BE2C (cell line): ENCODE data around the gene OR2A5.

Experiments
- DNase-seq: peaks from one replicate; pipeline ENCODE4 v3.0.0-alpha.2; 2020
- H3K27me3 ChIP-seq: fragments of 250-450 bp; sonication (Bioruptor Pico); 2 replicates; pipeline ENCODE4 v1.5.1; 2020; ENCODE audit warnings: mild to moderate bottlenecking
- H3K36me3 ChIP-seq: fragments of 250-450 bp; sonication (Bioruptor Pico); 2 replicates; pipeline ENCODE4 v1.5.1; 2020; ENCODE audit warnings: mild to moderate bottlenecking
- H3K4me1 ChIP-seq: fragments of 250-450 bp; sonication (Bioruptor Pico); 2 replicates; pipeline ENCODE4 v1.5.1; 2020
- H3K4me3 ChIP-seq: 2 replicates; pipeline ENCODE4 v1.5.1; 2011; ENCODE audit warnings: low read depth, low read length
- H3K9me3 ChIP-seq: fragments of 250-450 bp; sonication (Bioruptor Pico); 2 replicates; pipeline ENCODE4 v1.5.1; 2020
- CTCF ChIP-seq: IDR thresholded peaks from 2 replicates; pipeline ENCODE4 v1.5.1; 2012; ENCODE audit warnings: mild to moderate bottlenecking, low read depth, low read length

The OR2A5 gene

GRCh38 chr7:144090667-144091066 is 41.9 kb downstream of the OR2A5 start:
- Histone ChIP-seq H3K4me3 (no peak overlapping the region), H3K36me3 (no peaks in the 10 kb centered on the region), H3K9me3 (peaks cover 5% of the 10 kb centered on the region; the same call in 1 of the 2 replicates), H3K4me1 (no peaks in the 10 kb centered on the region), H3K27me3 (no peaks in the 10 kb centered on the region)
- DNase-seq = no peak
- no peak for TF ChIP-seq CTCF

- Histone ChIP-seq H3K9me3 (no peaks in the 10 kb centered on the region), H3K27me3 (no peaks in the 10 kb centered on the region), H3K36me3 (no peaks in the 10 kb centered on the region), H3K4me1 (no peaks in the 10 kb centered on the region), H3K4me3 (no peak overlapping the region)
- TF ChIP-seq CTCF = no peak
- no peak for DNase-seq
Measured at GRCh38 chr7:144098776-144099175, 50.0 kb downstream of the OR2A5 start.

GRCh38 chr7:144100607-144101006 is 51.9 kb downstream of the OR2A5 start:
- no peak for TF ChIP-seq CTCF
- Histone ChIP-seq H3K36me3 (no peaks in the 10 kb centered on the region), H3K9me3 (no peaks in the 10 kb centered on the region), H3K27me3 (no peaks in the 10 kb centered on the region), H3K4me1 (no peaks in the 10 kb centered on the region), H3K4me3 (no peak overlapping the region)
- no peak for DNase-seq

GRCh38 chr7:144102041-144102440 is 53.3 kb downstream of the OR2A5 start:
- no peaks in the 10 kb centered on the region for H3K9me3 ChIP-seq
- DNase-seq = no peak
- no peak for TF ChIP-seq CTCF
- H3K36me3 ChIP-seq = no peaks in the 10 kb centered on the region
- no peaks in the 10 kb centered on the region for H3K27me3 ChIP-seq
- H3K4me3 ChIP-seq = no peak overlapping the region
- no peaks in the 10 kb centered on the region for H3K4me1 ChIP-seq

- Histone ChIP-seq H3K36me3 (no peaks in the 10 kb centered on the region), H3K9me3 (no peaks in the 10 kb centered on the region), H3K4me3 (no peak overlapping the region), H3K27me3 (no peaks in the 10 kb centered on the region), H3K4me1 (no peaks in the 10 kb centered on the region)
- DNase-seq = no peak
- TF ChIP-seq CTCF = no peak
Measured at GRCh38 chr7:144105211-144105610, 56.5 kb downstream of the OR2A5 start.
